ENCODE results near the gene SNAI3.

DNA sequence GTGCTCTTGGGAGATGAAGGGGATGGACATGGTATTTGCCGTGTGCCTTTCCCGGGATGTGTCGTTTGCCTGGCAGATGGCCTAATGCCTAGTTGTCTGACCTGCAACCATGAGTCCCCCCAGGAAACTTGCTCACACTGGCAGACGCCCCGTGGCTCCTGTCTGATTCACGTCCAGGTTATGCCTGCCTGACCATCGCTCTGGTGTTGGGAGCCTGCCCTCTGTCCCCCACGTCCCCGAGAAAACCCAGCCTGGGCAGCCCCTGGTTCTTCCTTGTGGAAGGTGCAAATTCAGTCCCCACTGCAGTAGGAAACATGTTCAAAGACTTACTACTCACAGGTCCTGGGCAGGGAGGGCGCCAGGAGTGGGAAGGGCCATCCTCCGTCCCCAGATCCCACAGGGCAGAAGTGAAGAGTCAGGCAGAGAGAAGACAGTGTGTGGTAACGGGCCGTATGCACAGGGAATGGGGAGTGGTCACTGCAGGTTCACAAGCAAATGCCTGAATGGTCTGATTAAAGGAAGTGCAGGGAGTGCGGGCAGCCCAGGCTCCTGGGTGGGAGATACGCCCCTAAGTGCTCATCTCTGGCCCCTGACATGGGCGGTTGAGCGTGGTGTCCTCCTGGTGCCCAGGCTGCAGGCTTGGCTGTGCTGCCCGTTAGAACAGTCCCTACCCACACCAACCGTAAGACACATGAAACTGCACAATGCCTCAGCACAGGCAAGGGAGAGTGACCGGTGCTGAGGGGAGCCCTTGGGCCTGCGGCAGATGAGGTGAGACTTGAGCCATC lies 4.2 kb upstream of the SNAI3 start:
- TF ChIP-seq POLR2AphosphoS5 (IDR thresholded peaks at IDR 0.05) (no peak), POLR2A (IDR thresholded peaks at IDR 0.05) (no peak)

Measured in stomach (tissue), 4 donors.